Midbrain (tissue), 1 donor: ENCODE measurements around the gene PLXNB1.

Experiments
- DNase-seq: peaks from one replicate; lab custom pipeline; 2025; lab: John Stamatoyannopoulos, UW

PLXNB1 gene

DNA sequence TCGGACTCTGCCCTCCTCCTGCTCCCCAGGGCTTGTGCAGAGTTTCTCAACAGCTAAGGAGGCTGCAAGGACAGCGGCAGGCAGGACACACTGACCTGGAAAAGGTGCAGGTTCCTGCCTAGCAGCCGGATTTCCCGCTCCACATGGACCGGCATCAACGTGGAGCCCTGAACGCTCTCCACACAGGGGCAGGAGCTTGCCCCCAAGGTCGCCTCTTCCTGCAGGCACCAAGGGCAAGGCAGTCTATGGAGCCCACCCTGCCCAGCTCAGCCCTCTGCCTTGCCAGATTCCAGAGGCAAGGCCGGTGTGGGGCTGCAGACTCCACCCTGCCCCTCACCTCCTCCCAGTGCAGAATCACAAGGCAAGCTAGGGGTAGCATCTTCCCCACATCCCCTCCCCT lies 10.7 kb downstream of the PLXNB1 start:
- DNase-seq, result no peak

DNA sequence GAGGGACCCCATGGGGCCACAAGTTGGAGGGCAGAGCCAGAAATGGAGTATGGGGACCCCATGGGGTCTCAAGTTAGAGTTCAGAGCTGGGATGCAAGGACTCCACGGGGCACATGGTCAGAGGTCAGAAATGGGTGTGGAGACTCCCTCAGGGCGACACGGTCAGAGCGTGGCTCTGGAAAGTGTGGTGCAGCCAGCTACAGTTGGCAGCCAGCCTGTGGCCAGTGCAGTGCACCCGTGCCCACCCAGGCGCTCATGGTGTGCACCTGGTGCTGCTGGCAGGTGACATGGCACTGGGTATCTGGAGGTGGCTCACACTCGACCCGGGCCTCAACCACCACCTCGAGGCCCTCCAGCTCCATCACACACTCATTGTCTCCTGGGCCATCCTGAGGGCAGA lies 11.2 kb downstream of the PLXNB1 start:
- no peak for DNase-seq

DNA sequence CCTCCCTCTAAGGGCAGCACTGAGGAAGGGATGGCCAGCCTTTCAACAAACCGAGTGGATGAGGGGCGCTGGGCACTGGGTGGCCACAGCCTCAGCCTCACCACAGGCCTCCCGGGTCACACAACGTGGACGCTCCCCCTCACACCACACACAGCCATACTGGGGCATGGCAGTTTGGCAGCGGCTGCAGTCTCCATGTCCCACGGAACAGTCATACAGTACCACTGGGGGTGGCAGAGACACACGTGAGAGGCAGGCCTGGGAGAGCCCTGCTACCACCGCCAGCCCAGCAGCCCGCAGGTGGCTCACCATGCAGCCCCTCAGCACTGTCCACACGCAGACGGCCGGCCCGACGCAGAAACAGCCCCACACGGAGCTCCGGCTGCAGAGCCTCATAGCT lies 11.7 kb downstream of the PLXNB1 start:
- no peak for DNase-seq

DNA sequence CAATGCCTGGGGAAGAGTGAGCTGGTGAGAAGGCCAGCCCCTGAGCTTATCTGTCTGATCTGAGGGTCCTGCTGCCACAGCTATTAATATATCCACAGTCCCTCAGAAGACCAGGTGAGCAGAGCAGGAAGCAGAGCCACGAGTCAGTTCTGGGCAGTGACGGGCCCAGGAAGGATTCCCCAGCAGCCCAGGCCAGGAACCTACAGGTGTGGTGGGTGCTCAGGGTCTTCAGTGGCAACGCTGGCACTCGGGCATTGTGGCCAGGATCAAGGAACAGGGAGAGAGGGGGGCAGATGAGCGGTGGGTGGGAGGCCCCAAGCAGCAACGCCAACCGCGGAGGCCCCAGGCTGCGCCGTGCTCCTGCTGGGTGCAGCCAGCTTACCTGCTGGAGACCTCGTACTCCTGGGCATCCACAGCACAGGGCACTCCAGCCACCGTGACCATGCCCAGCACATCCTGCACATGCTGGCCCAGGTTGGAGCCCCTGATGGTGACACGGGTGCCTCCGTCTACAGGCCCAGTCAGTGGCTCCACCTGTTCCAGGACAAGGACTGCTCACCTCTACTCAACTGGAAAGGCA lies 12.3 kb downstream of the PLXNB1 start:
- DNase-seq, result no peak

DNA sequence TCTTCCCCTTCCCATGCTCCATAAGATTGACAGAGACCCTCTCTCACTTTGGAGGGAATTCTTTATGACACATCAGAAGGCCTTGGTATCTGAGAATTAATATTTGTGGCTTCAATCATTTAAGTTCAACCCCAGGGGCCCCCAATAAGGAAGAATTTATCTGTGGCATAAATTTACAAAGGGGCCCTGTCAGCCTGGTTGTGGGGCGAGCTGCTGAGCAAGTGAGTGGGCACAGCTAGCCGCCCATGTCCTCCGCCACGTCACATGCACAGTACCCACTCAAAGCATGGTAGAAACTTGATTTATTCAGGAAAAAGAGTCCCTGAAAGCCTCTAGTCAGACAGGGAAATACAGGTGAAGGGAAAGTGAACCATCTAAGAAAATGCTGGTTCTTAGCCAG lies 13.3 kb downstream of the PLXNB1 start:
- DNase-seq, result no peak

DNA sequence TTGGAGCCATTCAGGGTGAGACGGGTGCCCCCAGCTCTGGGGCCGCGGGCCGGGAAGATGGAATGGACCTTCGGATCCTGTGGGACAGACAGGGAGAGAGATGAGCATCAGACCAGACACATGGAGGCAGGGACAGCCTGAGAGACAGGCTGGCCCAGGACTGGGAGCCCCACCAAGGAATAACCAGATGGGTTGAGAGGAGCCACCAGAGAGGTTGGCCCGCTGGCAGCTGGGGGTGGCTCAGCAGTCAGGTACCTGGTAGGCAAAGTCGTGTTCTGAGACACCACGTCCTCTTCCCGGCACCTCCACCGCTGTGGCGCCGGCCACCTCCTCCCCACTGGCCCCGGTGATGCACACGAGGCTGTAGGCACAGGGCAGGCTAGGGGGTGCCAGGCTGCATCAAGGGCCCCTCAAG lies 13.8 kb downstream of the PLXNB1 start:
- no peak for DNase-seq

DNA sequence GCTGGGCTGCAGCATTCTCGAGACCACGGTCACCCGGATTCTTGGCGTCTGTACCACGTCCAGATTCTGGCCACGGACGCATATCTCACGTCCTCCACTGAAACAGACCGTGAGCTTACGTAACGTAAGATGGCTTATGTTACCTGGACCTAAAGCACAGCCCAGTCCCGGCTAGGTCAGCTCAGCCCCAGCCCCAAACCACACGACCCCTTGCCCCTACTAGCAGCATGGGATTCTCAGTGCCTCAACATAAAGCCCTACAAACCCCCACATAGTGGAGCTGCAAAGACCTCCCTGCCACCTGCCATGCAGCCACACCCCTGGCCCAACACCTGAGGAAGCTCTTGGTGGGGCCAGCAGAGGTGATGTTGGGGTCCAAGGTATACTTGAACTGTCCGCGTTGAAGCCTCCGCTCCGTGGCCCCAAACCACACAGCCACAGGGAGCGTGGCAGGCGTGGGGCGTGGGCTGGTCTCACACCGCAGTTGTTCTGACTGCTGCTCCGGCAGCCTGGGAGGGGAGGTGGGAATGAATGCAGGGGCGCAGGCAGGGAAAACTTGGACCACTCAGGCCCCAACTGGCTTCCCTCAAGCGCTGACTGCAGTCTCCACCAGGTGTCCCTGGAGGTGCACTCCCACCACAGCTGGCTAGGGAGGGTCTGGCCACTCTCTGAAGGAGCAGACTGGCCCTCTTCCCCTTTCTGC lies 14.5 kb downstream of the PLXNB1 start:
- no peak for DNase-seq

DNA sequence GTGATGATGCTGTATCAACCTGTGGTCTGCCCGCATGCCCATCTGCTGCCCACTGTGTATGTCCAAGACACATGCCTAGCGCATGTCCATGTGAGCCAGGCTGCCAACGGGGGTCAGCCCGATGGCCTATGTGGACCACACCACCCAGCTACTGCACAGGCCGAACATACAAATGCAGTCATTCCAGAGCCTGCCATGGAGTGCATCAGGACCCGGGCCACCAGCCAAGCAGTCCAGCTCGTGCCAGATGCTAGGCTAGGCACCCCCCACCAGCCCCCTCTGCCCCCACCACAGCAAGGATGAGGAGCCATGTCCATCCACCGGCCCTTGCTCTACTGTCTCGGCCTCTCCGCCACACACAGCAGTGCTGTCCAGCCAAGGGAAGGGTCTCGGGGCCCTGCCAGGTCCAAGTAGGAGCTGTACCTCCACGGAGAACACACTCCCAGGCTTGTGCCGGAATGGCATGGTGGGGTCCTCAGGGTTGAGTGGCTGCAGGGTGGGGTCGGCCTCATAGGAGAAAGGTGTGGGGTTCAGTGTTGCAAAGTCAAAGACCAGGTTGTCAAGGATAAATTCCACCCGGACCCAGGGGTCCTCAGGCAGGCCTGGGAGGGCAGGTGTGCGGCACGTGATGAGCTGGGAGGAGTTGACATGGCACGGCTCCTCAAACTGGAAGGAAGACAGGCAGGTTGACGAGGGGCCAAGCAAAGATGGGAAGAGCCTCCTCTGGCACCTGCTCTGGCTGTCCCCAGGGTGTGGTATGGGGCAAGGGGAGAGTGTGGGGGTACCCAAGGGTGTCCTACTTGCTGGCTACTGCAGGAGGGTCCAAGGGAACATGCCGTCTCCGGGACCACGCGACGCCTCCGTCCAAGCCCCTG lies 15.3 kb downstream of the PLXNB1 start:
- DNase-seq, result peak; percentile 34

DNA sequence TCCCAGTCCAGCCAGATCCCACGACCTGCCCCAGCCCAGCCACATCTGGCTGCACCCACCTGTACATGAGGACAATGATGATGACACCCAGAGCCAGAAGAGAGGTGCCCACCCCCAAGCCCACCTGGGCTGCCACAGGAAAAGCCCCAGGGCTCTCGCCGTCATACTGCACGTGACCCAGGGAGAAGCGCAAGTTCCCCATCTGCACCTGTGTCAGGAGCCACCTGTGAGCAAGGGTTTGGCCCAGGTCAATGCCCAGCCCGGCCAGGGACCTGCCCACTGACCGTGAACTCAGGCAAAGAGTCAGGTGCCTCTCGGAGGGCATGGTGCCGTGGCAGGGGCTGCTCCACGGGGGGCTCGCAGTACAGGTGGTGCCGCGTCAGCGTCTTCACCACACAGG lies 16.3 kb downstream of the PLXNB1 start:
- DNase-seq, result no peak

DNA sequence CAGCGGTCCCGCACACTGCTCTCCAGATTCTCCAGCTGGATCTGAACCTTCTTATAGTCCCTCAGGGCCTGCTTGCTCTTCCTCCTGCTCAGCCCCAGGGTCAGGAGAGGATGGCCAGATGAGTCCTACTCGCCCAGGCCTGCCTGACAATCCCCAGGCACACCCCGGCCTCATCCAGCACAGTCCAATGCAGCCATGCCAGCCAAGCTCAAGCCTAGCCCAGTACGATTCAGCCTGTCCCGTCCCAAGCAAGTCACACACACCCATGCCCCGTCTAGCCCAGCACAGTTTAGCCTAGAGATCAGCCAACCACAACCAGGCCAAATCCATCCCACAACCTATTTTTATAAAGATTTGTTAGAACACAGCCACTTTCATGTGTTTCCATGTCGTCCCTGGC lies 16.8 kb downstream of the PLXNB1 start:
- DNase-seq, result no peak

DNA sequence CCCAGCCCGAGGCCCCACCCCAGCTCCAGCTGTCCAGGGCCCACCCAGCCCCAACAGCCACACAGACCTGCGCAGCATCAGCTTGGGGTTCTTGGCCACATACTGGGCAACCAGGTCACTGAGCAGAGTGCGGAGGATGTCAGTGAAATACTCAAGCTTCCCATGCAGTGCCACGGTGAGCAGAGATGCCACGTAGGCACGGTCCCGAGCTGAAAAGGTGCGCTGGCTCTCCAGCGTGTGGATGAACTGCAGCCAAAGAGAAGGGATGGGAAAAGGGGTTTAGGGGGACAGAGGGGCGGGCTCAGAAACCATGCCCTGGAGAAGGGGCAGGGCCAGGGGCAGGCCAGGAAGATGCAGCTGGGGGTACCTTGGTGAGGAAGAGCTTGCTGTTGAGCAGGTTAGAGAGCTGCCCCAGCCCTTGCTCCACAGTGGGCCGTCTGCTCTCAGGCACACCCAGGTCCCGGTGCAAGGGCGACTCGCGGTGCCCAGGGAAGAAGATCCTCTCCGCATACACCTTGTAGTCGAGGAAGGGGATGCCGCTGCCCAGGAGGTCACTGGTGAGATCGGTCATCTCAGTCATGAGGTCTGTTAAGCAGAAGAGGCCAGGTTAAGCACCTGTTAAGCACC lies 17.4 kb downstream of the PLXNB1 start:
- DNase-seq, result no peak

DNA sequence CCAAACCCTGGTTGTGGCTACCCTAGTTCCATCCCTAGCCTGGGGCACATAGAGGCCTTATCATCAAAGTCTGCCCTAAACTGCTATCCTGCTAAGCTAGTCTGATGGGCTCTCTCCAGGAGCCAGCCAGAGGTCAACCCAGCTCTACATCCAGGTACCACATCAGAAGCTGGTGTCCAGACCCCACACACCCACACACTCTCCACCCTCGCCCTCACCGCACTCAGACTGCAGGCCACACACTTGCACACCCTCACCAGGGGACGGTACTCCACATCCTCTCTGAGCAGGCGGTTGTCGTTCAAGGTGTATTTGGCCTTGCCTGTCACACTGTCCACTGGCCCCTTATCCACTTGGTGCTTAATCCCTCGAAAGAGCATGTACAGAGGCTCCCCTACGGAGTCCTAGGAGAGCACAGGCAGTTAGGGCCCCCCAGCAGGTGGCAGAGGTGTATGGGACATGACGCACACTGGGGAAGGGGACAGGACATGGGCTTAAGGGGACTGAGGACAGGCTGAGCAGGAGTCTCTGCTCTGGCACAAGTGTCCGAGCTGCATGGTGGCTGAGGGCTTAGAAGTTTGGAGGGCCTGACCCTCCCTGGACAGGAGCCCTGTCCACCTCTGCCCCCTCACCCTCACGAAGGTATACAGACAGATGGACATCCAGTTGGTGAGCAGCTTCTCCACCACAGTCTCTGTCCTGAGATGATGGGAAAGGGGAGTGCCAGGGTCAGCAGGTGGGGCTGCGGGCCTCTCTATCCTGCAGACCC lies 18.1 kb downstream of the PLXNB1 start:
- no peak for DNase-seq

DNA sequence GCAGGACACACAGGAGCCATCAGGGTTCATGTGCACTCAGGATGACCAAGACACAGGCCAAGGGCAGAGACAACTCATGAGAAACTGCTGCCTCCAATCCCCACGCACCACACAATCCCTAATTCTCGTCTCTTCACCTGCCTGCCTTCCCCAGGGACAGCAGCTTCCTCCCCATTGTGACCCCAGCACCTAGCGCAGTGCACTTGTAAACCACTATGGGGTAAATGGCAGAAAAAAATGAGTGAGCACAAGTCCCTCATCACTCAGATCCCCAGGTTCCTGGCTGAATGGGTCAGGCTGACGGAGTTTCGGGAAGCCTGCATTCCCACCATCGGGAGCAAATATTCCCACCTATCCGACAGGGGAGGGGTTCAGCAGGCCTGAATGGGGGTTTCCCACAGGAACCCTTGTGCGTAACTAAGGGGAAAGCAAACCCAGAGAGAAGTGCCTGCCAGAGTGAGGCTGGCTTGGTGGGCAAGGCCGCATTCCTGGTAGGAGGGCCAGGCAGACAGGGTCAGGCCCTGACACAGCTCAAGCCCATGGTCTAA lies 18.8 kb downstream of the PLXNB1 start:
- DNase-seq, result no peak

DNA sequence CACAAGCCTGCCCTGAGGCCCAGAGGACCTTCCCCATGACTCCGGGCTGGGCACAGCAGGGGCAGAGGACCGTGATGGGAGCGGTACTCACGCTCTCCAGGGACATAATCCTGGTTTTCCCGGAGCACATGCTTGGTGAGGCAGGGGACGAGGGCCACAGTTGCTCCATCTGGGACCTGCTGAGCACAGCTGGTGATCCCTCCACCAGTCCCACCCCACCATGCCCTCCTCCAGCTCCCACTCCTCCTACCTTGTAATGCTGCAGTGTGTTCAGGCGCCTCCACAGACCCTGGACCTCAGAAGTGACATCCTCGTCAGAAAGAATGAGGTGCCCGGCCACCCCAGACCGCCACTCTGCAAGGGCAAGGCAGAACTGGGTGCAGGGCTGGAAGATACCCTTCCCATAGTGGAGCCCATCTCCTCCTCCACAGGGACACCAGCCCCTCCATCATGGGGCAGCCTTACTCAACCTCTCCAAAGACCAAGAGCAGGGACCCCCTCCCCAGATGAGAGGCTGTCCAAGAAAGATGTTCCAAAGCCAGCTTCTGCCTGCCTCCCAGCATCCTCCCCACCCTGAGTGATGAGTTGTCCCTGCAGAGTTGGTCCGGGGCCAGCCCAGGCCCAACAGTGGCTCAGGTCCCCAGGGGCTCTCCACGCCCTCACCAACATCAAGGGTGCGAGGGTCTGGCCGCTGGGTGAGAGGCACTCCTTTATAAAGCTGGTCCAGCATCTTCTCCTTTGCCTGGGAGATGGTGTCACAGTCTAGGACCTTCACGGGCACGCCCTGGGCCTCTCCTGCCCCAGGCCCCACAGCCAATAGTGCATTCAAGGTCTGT lies 19.5 kb downstream of the PLXNB1 start:
- DNase-seq, result no peak

DNA sequence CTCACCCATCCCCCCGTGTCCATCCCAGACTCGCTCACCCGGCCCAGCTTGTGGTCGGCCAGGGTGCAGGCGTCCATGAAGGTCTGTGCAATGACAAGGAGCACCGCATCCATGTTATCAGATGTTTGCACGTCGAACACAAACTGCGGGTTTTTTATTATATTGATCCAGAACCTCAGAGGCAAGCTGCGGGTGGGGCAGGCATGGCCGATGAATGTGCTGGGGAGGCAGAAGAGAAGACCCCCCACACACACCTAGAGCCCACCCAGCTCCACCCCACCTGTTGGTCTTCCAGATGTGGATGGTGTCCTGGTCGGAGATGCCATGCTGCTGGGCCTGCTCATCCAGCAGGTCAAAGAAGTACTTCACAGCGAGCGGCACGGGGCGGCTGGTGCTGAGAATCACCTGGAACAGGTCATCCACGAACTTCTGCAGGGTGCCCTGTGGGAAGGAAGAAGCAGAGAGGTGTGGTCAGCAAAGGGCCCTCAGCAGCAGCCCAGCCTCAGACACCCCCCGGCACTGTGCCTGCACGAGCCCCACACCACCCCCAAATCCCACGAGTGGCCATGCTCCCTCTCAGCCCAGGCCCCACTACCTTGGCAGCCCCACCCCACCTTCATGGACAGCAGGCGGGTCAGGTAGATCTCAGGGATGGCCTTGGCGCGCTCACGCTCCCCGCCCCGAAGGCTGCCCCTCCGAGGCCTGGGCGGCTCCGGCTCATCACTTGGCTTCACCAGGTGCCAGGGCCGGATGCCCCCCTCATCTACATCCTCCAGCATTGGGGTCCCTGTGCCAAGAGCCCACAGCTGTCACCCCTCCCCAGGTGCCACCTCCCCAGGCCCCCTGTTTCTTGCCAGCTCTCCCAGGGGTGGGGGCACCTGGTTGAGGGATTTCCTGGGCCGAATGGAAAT lies 20.3 kb downstream of the PLXNB1 start:
- no peak for DNase-seq

DNA sequence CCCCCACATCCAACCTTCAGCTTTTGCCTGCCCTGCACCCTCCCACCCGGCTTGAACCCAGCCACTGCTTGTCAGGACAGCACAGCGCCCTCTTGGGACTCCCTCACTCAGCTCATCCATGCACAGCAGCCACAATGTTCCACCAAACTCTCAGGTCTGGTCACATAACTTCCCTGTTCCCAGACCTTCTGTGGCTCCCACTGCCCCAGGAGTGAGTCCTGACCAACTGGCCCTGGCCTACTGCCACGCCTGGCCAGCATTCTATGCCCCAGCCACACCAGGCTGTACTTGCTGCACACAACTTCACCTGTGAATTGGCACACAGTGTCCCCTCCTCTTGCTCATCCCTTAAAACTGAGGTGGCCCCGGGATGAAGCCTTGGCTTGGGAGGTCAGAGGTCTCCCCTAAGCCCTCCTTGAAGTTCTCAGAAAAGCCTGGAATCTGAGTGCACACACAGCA lies 21.0 kb downstream of the PLXNB1 start:
- no peak for DNase-seq

DNA sequence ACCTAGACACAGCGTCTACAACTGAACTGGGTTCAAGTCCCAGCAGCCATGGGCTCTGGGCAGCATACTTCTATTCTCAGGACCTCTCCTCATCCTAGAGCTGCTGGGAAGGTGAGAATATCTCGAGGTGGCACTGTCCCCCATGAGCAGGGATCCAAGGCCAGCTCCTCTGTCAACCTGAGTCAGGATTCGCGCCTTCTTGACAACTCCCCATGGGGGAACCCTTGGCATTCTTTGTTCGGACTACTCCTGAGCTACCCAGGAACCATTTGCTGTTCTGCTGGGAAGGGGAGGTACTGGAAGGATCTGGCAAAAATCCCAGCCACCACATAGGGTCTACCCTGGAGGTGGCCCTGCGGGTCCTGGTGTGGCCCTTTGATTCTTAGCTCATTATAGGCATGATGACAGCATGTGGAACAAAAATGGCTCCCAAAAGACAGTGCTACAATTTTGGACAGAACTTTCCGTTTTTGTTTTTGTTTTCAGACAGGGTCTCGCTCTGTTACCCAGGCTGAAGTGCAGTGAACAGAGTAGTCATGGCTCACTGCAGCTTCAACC lies 22.3 kb downstream of the PLXNB1 start:
- no peak for DNase-seq

DNA sequence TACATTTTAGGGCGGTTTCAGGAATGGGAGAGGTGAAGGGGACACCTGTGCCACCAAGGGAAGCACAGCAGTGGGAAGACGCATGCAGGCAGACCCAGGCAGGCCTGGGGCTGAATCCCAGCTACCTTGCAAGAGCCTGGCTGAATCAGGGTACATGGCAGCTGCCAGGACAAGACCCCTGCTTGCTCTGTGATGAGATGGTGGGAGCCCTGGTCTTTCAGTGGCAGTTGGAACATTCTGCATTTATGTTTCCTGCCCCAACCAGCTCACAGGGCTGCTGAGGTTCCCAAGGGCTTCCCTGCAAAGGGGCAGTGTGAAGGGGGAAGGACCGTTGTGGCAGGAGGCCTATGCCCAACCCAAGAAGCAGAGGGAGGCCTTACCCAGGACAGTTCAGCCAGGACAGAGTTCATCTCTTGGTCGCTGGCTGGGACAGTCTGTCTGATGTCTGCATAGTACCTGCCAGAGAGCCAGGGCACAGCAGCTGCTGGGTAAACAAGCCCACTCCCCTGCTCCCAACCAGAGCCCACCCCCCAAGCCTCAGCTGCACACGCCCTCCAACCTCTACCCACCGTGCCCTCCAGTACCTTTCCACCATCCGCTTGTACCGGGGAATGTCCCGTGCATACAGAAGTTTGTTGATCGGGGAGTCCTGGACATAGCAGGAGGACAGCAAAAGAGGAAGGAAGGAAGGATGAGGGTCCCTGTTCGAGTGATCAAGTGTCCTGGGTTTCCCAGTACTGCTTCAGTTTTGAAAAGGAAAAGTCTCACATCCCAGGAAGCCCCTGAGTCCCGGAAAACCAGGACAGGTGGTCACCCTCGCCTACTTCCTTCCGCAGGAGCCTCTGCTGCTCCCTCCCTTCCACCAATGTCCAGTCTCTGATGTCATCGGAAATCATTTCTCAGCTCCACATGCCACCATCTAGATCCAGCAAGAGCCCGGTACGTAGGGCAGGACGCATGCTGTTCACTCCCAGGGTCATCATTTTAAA lies 23.1 kb downstream of the PLXNB1 start:
- no peak for DNase-seq
